G401.6 (cell line): ENCODE results near the gene SIPA1L2.

ENCODE experiments used
- FAIRE-seq: peaks from 2 replicates; lab custom pipeline; 2012; peaks lifted over from hg19 to GRCh38; lab: Jason Lieb, UNC

The SIPA1L2 gene

DNA sequence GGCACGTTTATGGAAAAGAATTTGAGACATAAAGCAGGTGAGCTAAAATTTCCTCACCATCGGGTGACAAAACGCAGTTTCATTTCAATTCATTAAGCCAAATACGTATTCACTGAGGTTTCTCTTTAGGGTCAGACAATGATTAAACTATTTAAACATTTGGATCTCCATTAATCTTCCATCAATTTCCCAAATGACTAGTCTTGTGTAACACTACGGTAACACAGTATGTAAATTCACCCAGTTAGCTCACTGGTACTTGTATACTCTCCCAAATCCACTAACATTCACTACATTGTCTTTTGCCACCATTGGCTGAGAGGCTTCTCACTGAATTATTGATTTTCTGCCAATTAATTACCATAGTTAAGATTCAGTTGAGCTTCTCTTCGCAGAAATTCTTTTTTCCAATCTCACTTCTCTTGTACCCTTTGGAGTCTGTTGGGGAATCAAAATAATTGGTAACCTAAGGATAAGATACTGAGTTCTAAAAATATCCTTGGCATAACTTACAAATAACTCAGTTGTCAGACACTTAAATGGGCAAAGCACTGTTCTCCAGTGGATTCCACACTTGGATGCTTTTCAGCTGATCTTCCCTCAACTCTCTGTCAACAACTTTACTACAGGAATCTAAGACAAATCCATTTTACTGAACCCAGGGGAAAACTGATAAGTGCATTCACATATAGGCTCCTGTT, 40.7 kb downstream of the SIPA1L2 start:
- FAIRE-seq, result no peak

DNA sequence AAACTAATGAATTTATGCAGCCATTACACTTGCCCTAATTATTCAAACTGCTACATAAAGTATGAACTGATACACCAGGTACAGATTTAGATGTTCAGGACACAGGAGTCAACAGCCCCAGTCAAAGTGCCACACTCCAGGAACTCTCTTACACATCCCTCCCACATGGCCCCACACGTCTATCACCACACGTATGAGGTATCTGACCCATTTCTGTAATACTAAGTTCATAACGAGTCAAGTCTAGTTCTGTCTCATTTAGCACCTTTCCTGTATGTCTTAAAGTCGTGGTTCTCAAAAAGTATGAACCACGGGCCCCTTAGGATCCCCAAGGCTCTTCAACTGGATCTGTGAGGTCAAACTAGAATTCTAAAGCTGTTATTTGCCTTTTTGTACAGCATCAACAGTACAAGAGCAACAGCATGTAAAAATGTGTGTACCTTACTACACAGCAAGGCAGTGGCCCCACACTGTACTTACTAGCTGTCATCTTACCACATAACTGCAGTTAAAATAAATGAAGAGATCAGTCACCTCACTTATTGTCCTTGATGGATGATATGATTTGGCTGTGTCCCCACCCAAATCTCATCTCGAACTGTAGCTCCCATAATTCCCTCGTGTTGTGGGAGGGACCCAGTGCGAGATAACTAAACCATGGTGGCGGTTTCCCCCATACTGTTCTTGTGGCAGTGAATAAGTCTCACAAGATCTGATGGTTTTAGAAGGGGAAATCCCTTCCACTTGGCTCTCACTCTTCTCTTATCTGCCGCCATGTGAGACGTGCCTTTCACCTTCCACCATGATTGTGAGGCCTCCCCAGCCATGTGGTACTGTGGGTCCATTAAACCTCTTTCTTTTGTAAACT, 42.6 kb downstream of the SIPA1L2 start:
- no peak for FAIRE-seq

DNA sequence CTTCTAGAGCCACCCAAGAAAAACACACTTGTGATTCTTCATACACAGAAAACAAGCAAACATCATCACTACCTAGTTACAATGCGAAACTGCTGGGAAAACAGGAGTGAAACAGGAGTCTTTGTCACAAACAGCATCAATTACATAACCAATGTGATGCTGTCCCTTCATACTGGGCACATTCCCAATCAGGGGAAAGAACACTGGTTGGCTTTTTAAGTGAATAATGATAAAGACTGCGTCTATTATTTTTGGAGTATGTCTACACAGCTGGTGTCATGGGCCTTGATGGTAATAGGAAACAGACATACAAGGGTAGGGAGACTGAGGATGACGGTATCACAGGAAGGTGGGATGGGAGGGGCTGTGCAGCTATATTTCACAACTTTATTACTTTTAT, 43.3 kb downstream of the SIPA1L2 start:
- no peak for FAIRE-seq

DNA sequence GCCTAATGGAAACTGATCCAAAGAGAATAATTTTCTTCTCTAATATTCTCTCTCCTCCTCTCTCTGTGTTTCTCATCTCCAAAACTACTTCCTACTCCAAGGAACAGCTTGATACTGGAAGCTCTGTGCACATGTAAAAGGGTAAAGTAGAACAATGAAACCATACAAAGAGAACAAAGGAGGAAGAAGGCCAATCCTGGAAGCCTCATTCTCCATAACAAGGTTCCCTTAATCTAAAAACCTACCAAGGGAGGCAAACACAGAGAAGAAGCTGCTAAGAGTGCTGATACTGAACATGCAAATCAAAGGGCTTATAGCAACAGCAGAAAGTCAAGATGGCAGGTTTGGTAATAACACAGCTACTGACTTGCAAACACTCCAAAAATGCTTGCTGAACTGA, 44.4 kb downstream of the SIPA1L2 start:
- no peak for FAIRE-seq

DNA sequence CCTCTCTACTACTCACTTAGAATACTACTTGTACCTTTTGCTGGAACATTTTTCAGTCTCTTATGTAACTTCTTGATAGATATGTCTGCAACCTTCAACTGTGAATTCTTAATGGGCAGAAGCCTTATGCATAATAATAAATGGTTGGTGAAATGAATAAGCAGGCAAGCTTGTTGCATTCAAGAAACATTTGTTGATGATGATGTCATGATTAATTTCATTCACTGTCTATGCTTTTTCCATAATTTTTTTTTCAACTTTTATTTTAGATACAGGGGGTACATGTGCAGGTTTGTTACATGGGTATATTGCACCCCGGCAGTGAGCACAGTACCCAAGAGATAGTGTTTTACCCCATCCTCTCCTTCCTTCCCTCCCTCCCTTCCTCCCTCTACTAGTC, 48.0 kb downstream of the SIPA1L2 start:
- no peak for FAIRE-seq
